Retina (tissue), 1 donor: ENCODE measurements around the gene GCNA.

Experiments used
- DNase-seq: peaks from one replicate; pipeline ENCODE4 v3.0.0-alpha.2; 2016

Gene GCNA

GRCh38 chrX:71616672-71617529 lies 38.7 kb downstream of the GCNA start:
- no peak for DNase-seq

- no peak for DNase-seq
These were observed 39.5 kb downstream of the GCNA start for GRCh38 chrX:71617742-71618141.

GRCh38 chrX:71618303-71618721 lies 40.1 kb downstream of the GCNA start, which contains the start of gene CXCR3:
Gene CXCR3, minus strand, starts transcription at chrX:71618511. Its CDS starts 62 bp downstream, at chrX:71618449.
- DNase-seq, result no peak

- DNase-seq, result no peak
These were observed 40.5 kb downstream of the GCNA start for GRCh38 chrX:71618787-71619186.

GRCh38 chrX:71619193-71619592 lies 41.0 kb downstream of the GCNA start:
- no peak for DNase-seq

GRCh38 chrX:71619986-71620385 lies 41.7 kb downstream of the GCNA start:
- no peak for DNase-seq

- no peak for DNase-seq
These were observed 43.4 kb downstream of the GCNA start for GRCh38 chrX:71621603-71622002.

GRCh38 chrX:71622032-71622575 lies 43.9 kb downstream of the GCNA start:
- no peak for DNase-seq

- DNase-seq, result no peak
These were observed 44.6 kb downstream of the GCNA start for GRCh38 chrX:71622576-71623450.

GRCh38 chrX:71623714-71624113 lies 45.5 kb downstream of the GCNA start:
- DNase-seq, result no peak

GRCh38 chrX:71625471-71625870 lies 47.2 kb downstream of the GCNA start:
- no peak for DNase-seq

GRCh38 chrX:71626576-71626975 lies 48.3 kb downstream of the GCNA start:
- no peak for DNase-seq

- no peak for DNase-seq
These were observed 49.6 kb downstream of the GCNA start for GRCh38 chrX:71627588-71628404.

GRCh38 chrX:71629467-71629866 lies 51.2 kb downstream of the GCNA start:
- DNase-seq, result no peak

GRCh38 chrX:71632923-71633657 lies 54.9 kb downstream of the GCNA start:
- no peak for DNase-seq

GRCh38 chrX:71634366-71634765 lies 56.1 kb downstream of the GCNA start:
- DNase-seq, result no peak

GRCh38 chrX:71636438-71637252 lies 58.4 kb downstream of the GCNA start:
- DNase-seq, result no peak

GRCh38 chrX:71637253-71637618 lies 59.0 kb downstream of the GCNA start:
- DNase-seq, result no peak

GRCh38 chrX:71637848-71638247 lies 59.6 kb downstream of the GCNA start:
- no peak for DNase-seq

GRCh38 chrX:71638409-71638808 lies 60.2 kb downstream of the GCNA start:
- no peak for DNase-seq

- no peak for DNase-seq
These were observed 61.8 kb downstream of the GCNA start for GRCh38 chrX:71640002-71640401.
